Activated CD8-positive, alpha-beta T cell treated with anti-CD3 and anti-CD28 coated beads for 36 hours (primary cell): ENCODE data around the gene RPS27L. TPM values are rescaled to one million over a fixed set of nuclear protein-coding genes. Genes with fewer than 3 reads are reported as not detected.

Experiments
- ATAC-seq: fragments of 200-7000 bp; cut with Tn5 transposase; one replicate; pipeline ENCODE4 v1.10.0; 2021; ENCODE audit warnings: mild to moderate bottlenecking, moderate library complexity
- CTCF ChIA-PET: fragments of 350-600 bp; sonication (Branson Sonifier 250); formaldehyde crosslinking; loops from one replicate; lab custom pipeline; 2021; ENCODE audit warnings: antibody characterized with exemption; lab: Charles Lee
- POLR2A ChIA-PET: fragments of 350-600 bp; sonication (Branson Sonifier 250); formaldehyde crosslinking; loops from one replicate; lab custom pipeline; 2021; ENCODE audit warnings: antibody characterized with exemption; lab: Charles Lee
- DNase-seq: peaks from one replicate; pipeline ENCODE4 v3.0.0-alpha.2; 2020
- H3K27ac Mint-ChIP-seq: one replicate; pipeline ENCODE4 v1.8.0; 2021; ENCODE audit warnings: mild to moderate bottlenecking, mixed read lengths
- H3K27me3 Mint-ChIP-seq: one replicate; pipeline ENCODE4 v1.8.0; 2021; ENCODE audit warnings: mixed read lengths
- H3K36me3 Mint-ChIP-seq: one replicate; pipeline ENCODE4 v1.8.0; 2021; ENCODE audit warnings: low read depth, mixed read lengths
- H3K4me1 Mint-ChIP-seq: one replicate; pipeline ENCODE4 v1.8.0; 2021; ENCODE audit warnings: low read depth, mixed read lengths
- H3K4me3 Mint-ChIP-seq: one replicate; pipeline ENCODE4 v1.8.0; 2021; ENCODE audit warnings: mild to moderate bottlenecking, moderate library complexity, mixed read lengths
- H3K9me3 Mint-ChIP-seq: one replicate; pipeline ENCODE4 v1.8.0; 2021; ENCODE audit warnings: mixed read lengths
- intact Hi-C: fragments of 100-400 bp; cut with micrococcal nuclease; formaldehyde crosslinking; loops from one replicate; pipeline ENCODE4 v1.10.0; 2022
- total RNA-seq, 2 experiments: library from RNA; stranded (reverse); gene quantifications; one replicate each; pipeline ENCODE4 v1.2.3, GENCODE V29; 2021
- TF ChIP-seq, protein P1 (sequence below): fragments of 200-600 bp; IDR thresholded peaks from one replicate; pipeline ENCODE4 v1.8.0; 2022; ENCODE audit warnings: antibody characterized with exemption, mild to moderate bottlenecking

Gene RPS27L
- total RNA-seq, result 100 to 1,000 TPM; 150 to 158 TPM

DNA sequence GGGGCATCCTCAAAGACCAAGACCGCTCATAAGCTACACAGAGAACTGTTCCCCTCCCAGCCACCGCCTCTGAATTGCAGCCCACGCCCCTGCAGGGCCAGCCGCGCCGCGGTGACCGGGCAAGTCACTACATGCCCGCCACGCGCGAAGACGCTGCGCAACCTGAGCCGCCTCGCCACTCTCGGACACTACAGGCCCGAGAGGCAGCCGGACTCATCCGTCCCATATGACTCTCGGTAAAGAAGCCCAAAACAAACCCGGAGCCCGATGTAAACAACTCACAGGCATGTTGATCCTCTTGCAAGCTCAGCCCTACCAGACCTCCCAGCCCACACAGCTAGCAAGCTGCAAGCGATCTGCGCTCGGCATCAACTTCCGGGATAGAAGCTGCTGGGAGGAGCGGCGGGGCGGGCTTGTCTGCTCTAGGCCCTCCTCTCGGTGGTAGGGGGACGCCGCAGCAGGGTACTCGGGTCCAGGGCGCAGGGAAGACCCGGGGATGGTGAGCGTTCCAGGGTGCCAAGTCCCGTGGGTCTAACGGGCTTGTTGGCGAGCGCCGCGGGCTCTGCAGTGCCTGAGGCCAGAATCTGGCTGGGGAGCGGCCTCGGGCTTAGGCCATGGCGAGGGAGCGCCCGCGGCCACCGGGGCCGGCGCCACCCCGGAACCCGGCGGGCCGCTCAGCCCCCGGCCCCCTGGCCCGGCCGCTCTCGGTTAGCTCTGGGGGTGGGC lies at the start of gene RPS27L:
Gene RPS27L, minus strand, starts transcription at position 360 of the 726 bp plus-strand sequence. Its CDS starts 72 bp downstream, at position 288.
- CTCF ChIA-PET, result interaction anchor here (0.6 to 2.0 kb wide), 5 partner anchors 12 to 121 kb away, joined by 3 to 6 read pairs (median 4); no protein-coding TSS in a partner anchor
- POLR2A ChIA-PET, result interaction anchor here (0.6 to 2.0 kb wide), 15 partner anchors 9 to 106 kb away, joined by 3 to 20 read pairs (median 4); no protein-coding TSS in a partner anchor
- Mint-ChIP-seq H3K27ac (peak within 1 kb of the TSS; percentile 97), H3K9me3 (no peaks in the 10 kb centered on the region), H3K4me3 (peak within 1 kb of the TSS; percentile 98), H3K4me1 (peaks cover 17% of the 10 kb centered on the region), H3K36me3 (peaks cover 26% of the 10 kb centered on the region), H3K27me3 (no peaks in the 10 kb centered on the region)
- intact Hi-C loops, result loop anchor here (5.0 to 10.0 kb wide), 3 partner anchors 35 to 118 kb away; partner anchors contain the start of gene APH1B
- peak; percentile 94 for DNase-seq
- TF ChIP-seq, protein P1, sequence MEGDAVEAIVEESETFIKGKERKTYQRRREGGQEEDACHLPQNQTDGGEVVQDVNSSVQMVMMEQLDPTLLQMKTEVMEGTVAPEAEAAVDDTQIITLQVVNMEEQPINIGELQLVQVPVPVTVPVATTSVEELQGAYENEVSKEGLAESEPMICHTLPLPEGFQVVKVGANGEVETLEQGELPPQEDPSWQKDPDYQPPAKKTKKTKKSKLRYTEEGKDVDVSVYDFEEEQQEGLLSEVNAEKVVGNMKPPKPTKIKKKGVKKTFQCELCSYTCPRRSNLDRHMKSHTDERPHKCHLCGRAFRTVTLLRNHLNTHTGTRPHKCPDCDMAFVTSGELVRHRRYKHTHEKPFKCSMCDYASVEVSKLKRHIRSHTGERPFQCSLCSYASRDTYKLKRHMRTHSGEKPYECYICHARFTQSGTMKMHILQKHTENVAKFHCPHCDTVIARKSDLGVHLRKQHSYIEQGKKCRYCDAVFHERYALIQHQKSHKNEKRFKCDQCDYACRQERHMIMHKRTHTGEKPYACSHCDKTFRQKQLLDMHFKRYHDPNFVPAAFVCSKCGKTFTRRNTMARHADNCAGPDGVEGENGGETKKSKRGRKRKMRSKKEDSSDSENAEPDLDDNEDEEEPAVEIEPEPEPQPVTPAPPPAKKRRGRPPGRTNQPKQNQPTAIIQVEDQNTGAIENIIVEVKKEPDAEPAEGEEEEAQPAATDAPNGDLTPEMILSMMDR, result no peak
- peak; percentile 97 for ATAC-seq

DNA sequence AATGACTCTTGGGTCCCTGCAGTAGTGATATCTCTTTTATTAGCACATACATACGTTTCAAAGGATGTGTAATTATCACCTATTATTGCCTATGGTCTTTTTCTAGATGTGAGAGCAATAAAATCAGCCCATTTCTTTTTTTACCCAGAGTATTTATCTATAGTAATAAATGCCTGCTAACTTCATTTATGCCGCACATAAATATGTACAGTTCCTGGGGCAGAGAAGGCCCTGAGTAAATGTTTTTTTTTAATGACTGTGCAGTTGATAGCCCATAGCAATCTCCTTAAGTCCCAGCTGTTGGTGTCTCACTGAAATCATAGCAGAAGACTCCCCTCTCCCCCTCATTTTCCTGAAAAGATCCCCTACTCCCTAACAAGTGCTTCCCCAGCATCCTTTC lies 48.8 kb upstream of the RPS27L start:
- TF ChIP-seq, protein P1, result no peak
- CTCF ChIA-PET, result no interaction called here
- Mint-ChIP-seq H3K4me3 (no peak overlapping the region), H3K4me1 (peaks cover 89% of the 10 kb centered on the region), H3K36me3 (peaks cover 75% of the 10 kb centered on the region), H3K27me3 (no peaks in the 10 kb centered on the region), H3K27ac (peak overlapping the region; percentile 65), H3K9me3 (no peaks in the 10 kb centered on the region)
- DNase-seq (no peak), ATAC-seq (no peak)
- intact Hi-C loops, result no loop called here
- POLR2A ChIA-PET, result interaction anchor here (1.0 to 1.1 kb wide), 2 partner anchors 11 to 12 kb away, joined by 4 read pairs; no protein-coding TSS in a partner anchor

DNA sequence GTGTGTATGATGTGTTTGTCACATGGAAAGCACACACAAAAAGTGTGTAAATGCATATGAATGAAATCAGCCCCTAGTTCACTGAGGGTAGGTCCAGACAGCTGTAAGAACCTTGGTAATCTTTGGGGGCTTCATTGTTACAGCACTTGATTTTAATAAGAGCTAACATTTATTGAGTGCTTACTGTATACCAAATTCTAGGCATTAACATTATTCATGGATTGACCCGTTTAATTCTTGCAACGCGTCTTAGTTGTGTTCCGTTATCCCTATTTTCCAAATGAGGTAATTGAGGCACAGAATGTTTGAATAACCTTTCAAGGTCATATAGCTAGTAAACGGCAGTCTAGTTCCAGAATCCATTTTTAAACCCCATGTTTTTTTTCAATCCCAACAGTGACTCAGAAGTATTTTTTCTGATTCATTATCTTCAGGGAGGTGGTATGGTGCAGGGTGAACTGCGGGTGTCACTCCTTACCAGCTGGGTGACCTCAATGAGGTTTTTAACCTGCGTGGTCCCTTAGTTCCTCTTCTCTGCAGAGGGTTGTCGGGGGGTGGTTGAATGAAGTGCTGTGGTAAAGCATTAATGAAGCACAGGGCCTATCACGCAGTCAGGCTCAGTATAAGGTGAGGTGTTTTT lies 46.3 kb upstream of the RPS27L start:
- CTCF ChIA-PET, result interaction anchor here (1.0 to 3.9 kb wide), 4 partner anchors 9 to 199 kb away, joined by 3 to 15 read pairs (median 4); no protein-coding TSS in a partner anchor
- Mint-ChIP-seq H3K4me3 (peak overlapping the region; percentile 8), H3K9me3 (no peaks in the 10 kb centered on the region), H3K27me3 (no peaks in the 10 kb centered on the region), H3K4me1 (peaks cover 90% of the 10 kb centered on the region), H3K36me3 (peaks cover 86% of the 10 kb centered on the region), H3K27ac (peak overlapping the region; percentile 74)
- ATAC-seq, result peak; percentile 81
- POLR2A ChIA-PET, result interaction anchor here (0.8 to 4.1 kb wide), 4 partner anchors 10 to 26 kb away, joined by 3 to 39 read pairs (median 6); no protein-coding TSS in a partner anchor
- TF ChIP-seq, protein P1, result no peak
- peak; percentile 84 for DNase-seq
- intact Hi-C loops, result no loop called here

DNA sequence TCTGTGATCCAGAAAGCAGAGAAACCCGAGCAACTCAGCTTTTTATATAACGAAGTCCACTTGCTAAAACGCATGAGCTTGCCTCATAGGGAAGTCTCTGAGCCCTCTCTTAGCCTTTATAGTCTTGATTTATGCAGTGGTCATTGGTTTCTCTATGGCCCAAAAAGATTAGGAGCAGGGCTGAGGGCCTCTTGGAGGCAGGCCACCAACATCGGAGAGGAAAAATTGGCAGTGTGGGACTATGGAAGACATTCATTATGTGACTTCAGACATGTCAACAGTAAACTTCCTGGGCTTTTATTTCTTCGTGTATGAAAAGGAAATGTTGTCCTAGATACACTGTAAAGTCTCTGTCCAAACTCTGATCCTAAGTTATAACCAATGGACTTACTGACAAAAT lies 45.6 kb upstream of the RPS27L start:
- CTCF ChIA-PET, result interaction anchor here (1.0 to 3.9 kb wide), 4 partner anchors 8 to 200 kb away, joined by 3 to 15 read pairs (median 4); no protein-coding TSS in a partner anchor
- POLR2A ChIA-PET, result interaction anchor here (0.6 to 4.1 kb wide), 5 partner anchors 8 to 27 kb away, joined by 3 to 39 read pairs (median 7); no protein-coding TSS in a partner anchor
- TF ChIP-seq, protein P1, result no peak
- DNase-seq, result no peak
- ATAC-seq, result no peak
- peaks cover 90% of the 10 kb centered on the region for H3K4me1 Mint-ChIP-seq
- H3K27ac Mint-ChIP-seq, result peak overlapping the region; percentile 74
- H3K4me3 Mint-ChIP-seq, result peak overlapping the region; percentile 26
- peaks cover 86% of the 10 kb centered on the region for H3K36me3 Mint-ChIP-seq
- intact Hi-C loops, result no loop called here
- no peaks in the 10 kb centered on the region for H3K27me3 Mint-ChIP-seq
- H3K9me3 Mint-ChIP-seq, result no peaks in the 10 kb centered on the region
